SU-DHL-6 (cell line): ENCODE measurements around the gene USB1.

Experiments
- CTCF ChIP-seq: fragments of 200-600 bp; sonication (generic); IDR thresholded peaks from one replicate; pipeline ENCODE4 v1.5.1; 2017; ENCODE audit warnings: antibody characterized with exemption, mild to moderate bottlenecking, low read length, moderate library complexity; ENCODE audit not compliant: insufficient read depth, poor library complexity, severe bottlenecking
- EZH2phosphoT487 ChIP-seq: fragments of 200-600 bp; sonication (generic), shearing (Covaris generic); conservative IDR thresholded peaks from 2 replicates; pipeline ENCODE4 v1.6.1; 2018; ENCODE audit warnings: mild to moderate bottlenecking, antibody characterized with exemption, low read length, moderate library complexity, mixed read lengths

GRCh38 chr16:57970970-57971369 lies 30.2 kb upstream of the USB1 start, which contains the start of gene CNGB1:
- no peak for TF ChIP-seq CTCF
- no peak for TF ChIP-seq EZH2phosphoT487
